Tibial artery (tissue), 4 donors: ENCODE results near the gene TEX12.
"Not testable (repeated sequence)": the region's sequence is repeated elsewhere in the genome, so short reads cannot be mapped to it uniquely, and the experiment has no call there.

Source experiments
- DNase-seq, 2 donors: peaks; one replicate each; pipeline ENCODE4 v3.0.0-alpha.2; 2019
- H3K27ac ChIP-seq, 2 donors: fragments of 200-600 bp; sonication (generic) in 1 of 2; 1 replicate in 1 of 2; 2 replicates in 1 of 2; pipeline ENCODE4 v1.5.1; 2018 to 2019; ENCODE audit warnings: mild to moderate bottlenecking in 1 of 2
- H3K27me3 ChIP-seq, 2 donors: fragments of 200-600 bp; sonication (generic) in 1 of 2; one replicate each; pipeline versions ENCODE4 v1.5.1 to v1.6.0; 2016 to 2019
- H3K36me3 ChIP-seq, 3 donors: fragments of 200-600 bp; sonication (generic) in 2 of 3; one replicate each; pipeline ENCODE4 v1.5.1; 2016 to 2019; ENCODE audit warnings: mild to moderate bottlenecking in 2 of 3
- H3K4me1 ChIP-seq, 4 donors: fragments of 200-600 bp; sonication (generic) in 2 of 4; 1 replicate in 3 of 4; 2 replicates in 1 of 4; pipeline ENCODE4 v1.5.1; 2016 to 2019
- H3K4me3 ChIP-seq, 2 donors: fragments of 200-600 bp; sonication (generic) in 1 of 2; 1 replicate in 1 of 2; 2 replicates in 1 of 2; pipeline ENCODE4 v1.5.1; 2018 to 2019; ENCODE audit warnings: mild to moderate bottlenecking in 2 of 2
- H3K9me3 ChIP-seq, 3 donors: fragments of 200-600 bp; sonication (generic) in 1 of 3; one replicate each; pipeline ENCODE4 v1.5.1; 2016 to 2019
- CTCF ChIP-seq, 2 experiments: fragments of 200-600 bp in 1 of 2; fragments of 450-650 bp in 1 of 2; IDR thresholded peaks; one replicate each; pipeline ENCODE4 v1.5.1; 2017 to 2019; ENCODE audit warnings: antibody characterized with exemption in 2 of 2, mild to moderate bottlenecking in 1 of 2, moderate library complexity in 1 of 2
- intact Hi-C: fragments of 100-400 bp; cut with DNase I; formaldehyde crosslinking; loops from one replicate; pipeline ENCODE4 v1.15.0; 2023; ENCODE audit warnings: low total_unique reads

The TEX12 gene

GRCh38 chr11:112161012-112161411 lies 6.2 kb upstream of the TEX12 start:
- intact Hi-C loops = no loop called here

GRCh38 chr11:112162200-112162599 lies 5.0 kb upstream of the TEX12 start:
- intact Hi-C loops, DNase-seq, H3K4me1 ChIP-seq, H3K36me3 ChIP-seq, H3K9me3 ChIP-seq, H3K4me3 ChIP-seq, H3K27me3 ChIP-seq, H3K27ac ChIP-seq: not testable (repeated sequence)

More at GRCh38 chr11:112161012-112161411, 6.2 kb upstream of the TEX12 start:
- no peak for TF ChIP-seq CTCF (IDR thresholded peaks at IDR 0.05)
- H3K27ac ChIP-seq = no peak overlapping the region
- no peaks in the 10 kb centered on the region for H3K36me3 ChIP-seq
- DNase-seq = no peak
- H3K9me3 ChIP-seq = no peaks in the 10 kb centered on the region
- no peak overlapping the region for H3K4me3 ChIP-seq
- H3K27me3 ChIP-seq = no peaks in the 10 kb centered on the region
- H3K4me1 ChIP-seq = peaks cover 0 to 16% (median 0%) of the 10 kb centered on the region in 4 donors

- no peaks in the 10 kb centered on the region for H3K9me3 ChIP-seq
- H3K27ac ChIP-seq = no peak overlapping the region
- no peaks in the 10 kb centered on the region for H3K4me1 ChIP-seq
- no peak overlapping the region for H3K4me3 ChIP-seq
- no peak for TF ChIP-seq CTCF (IDR thresholded peaks at IDR 0.05)
- no peak for DNase-seq
- intact Hi-C loops = no loop called here
- no peaks in the 10 kb centered on the region for H3K27me3 ChIP-seq
- no peaks in the 10 kb centered on the region for H3K36me3 ChIP-seq
These were observed 4.2 kb upstream of the TEX12 start for GRCh38 chr11:112162761-112163546.

GRCh38 chr11:112163875-112164685 lies 3.1 kb upstream of the TEX12 start, which contains the start of gene IL18:
Gene IL18, minus strand, starts transcription at chr11:112164094. Its CDS starts 9,041 bp downstream, at chr11:112155053.
- no peak for TF ChIP-seq CTCF (IDR thresholded peaks at IDR 0.05)
- H3K27me3 ChIP-seq = no peaks in the 10 kb centered on the region
- peak; percentile 41 to 67 for DNase-seq
- peak within 1 kb of the TSS; percentile 7 to 18 for H3K4me3 ChIP-seq
- no peaks in the 10 kb centered on the region for H3K4me1 ChIP-seq
- no peak within 1 kb of the TSS for H3K27ac ChIP-seq
- intact Hi-C loops = no loop called here
- H3K36me3 ChIP-seq = no peaks in the 10 kb centered on the region
- H3K9me3 ChIP-seq = no peaks in the 10 kb centered on the region

GRCh38 chr11:112165049-112165448 lies 2.1 kb upstream of the TEX12 start:
- H3K4me1 ChIP-seq = no peaks in the 10 kb centered on the region
- DNase-seq = no peak
- TF ChIP-seq CTCF (IDR thresholded peaks at IDR 0.05) = no peak
- H3K9me3 ChIP-seq = no peaks in the 10 kb centered on the region
- no peaks in the 10 kb centered on the region for H3K27me3 ChIP-seq
- no peaks in the 10 kb centered on the region for H3K36me3 ChIP-seq
- no peak overlapping the region for H3K27ac ChIP-seq
- intact Hi-C loops = no loop called here
- no peak overlapping the region for H3K4me3 ChIP-seq

GRCh38 chr11:112166562-112166961 lies 610 bp upstream of the TEX12 start:
- Histone ChIP-seq H3K27ac (no peak overlapping the region), H3K4me1 (no peaks in the 10 kb centered on the region), H3K27me3 (no peaks in the 10 kb centered on the region), H3K4me3 (no peak overlapping the region), H3K36me3 (no peaks in the 10 kb centered on the region), H3K9me3 (no peaks in the 10 kb centered on the region)
- DNase-seq = peak in 1 of 2 donors; percentile 22
- no peak for TF ChIP-seq CTCF (IDR thresholded peaks at IDR 0.05)
- intact Hi-C loops = no loop called here
